Loucy (cell line): ENCODE data around the gene PI16.

Experiments used
- H2AFZ ChIP-seq: fragments of 200-600 bp; sonication (generic); 2 replicates; pipeline ENCODE4 v1.6.0; 2016; ENCODE audit warnings: antibody characterized with exemption, mild to moderate bottlenecking, low read length, moderate library complexity
- H3F3A ChIP-seq: fragments of 200-600 bp; 2 replicates; pipeline ENCODE4 v1.6.0; 2016; ENCODE audit warnings: antibody characterized with exemption, low read depth, mild to moderate bottlenecking
- H3K27me3 ChIP-seq: fragments of 200-600 bp; sonication (generic); 2 replicates; pipeline ENCODE4 v1.6.1; 2014; ENCODE audit warnings: low read length, mild to moderate bottlenecking; ENCODE audit not compliant: insufficient read depth, poor library complexity, severe bottlenecking
- H3K36me3 ChIP-seq: fragments of 200-600 bp; sonication (generic); 2 replicates; pipeline ENCODE4 v1.6.1; 2016; ENCODE audit warnings: low read length; ENCODE audit not compliant: insufficient read depth
- H3K4me1 ChIP-seq: fragments of 200-600 bp; sonication (generic); 2 replicates; pipeline ENCODE4 v1.5.1; 2014; ENCODE audit warnings: low read length, mild to moderate bottlenecking; ENCODE audit not compliant: insufficient read depth, poor library complexity, severe bottlenecking
- H3K4me2 ChIP-seq: fragments of 200-600 bp; sonication (generic); 2 replicates; pipeline ENCODE4 v1.6.0; 2014; ENCODE audit warnings: antibody characterized with exemption, low read length, low read depth, mild to moderate bottlenecking; ENCODE audit not compliant: poor library complexity, severe bottlenecking
- H3K4me3 ChIP-seq: fragments of 200-600 bp; sonication (generic); 2 replicates; pipeline ENCODE4 v1.5.1; 2014; ENCODE audit warnings: low read length, mild to moderate bottlenecking, mixed read lengths; ENCODE audit not compliant: poor library complexity, severe bottlenecking
- H3K79me2 ChIP-seq: fragments of 200-600 bp; sonication (generic); 2 replicates; pipeline ENCODE4 v1.6.1; 2014; ENCODE audit warnings: low read length; ENCODE audit not compliant: insufficient read depth
- H3K9ac ChIP-seq: fragments of 200-600 bp; sonication (generic); 2 replicates; pipeline ENCODE4 v1.6.0; 2014; ENCODE audit warnings: mild to moderate bottlenecking, low read depth, low read length, moderate library complexity; ENCODE audit not compliant: poor library complexity, severe bottlenecking
- H3K9me2 ChIP-seq: fragments of 200-600 bp; sonication (generic); replicated peaks from 2 replicates; pipeline ENCODE4 v1.6.1; 2016; ENCODE audit warnings: low read depth, low read length, mixed read lengths
- H3K9me3 ChIP-seq: fragments of 200-600 bp; sonication (generic); 2 replicates; pipeline ENCODE4 v1.6.1; 2014; ENCODE audit warnings: mild to moderate bottlenecking, antibody characterized with exemption, low read length, low read depth; ENCODE audit not compliant: insufficient read depth
- H4K20me1 ChIP-seq: fragments of 200-600 bp; sonication (generic); 2 replicates; pipeline ENCODE4 v1.6.0; 2014; ENCODE audit warnings: antibody characterized with exemption, low read length, mild to moderate bottlenecking; ENCODE audit not compliant: insufficient read depth, poor library complexity, severe bottlenecking
- CTCF ChIP-seq: fragments of 200-600 bp; sonication (generic); conservative IDR thresholded peaks from 2 replicates; pipeline ENCODE4 v1.5.1; 2014; ENCODE audit warnings: mild to moderate bottlenecking, antibody characterized with exemption, low read length
- EZH2phosphoT487 ChIP-seq: fragments of 200-600 bp; IDR thresholded peaks from 2 replicates; pipeline ENCODE4 v1.6.1; 2018; ENCODE audit warnings: antibody characterized with exemption, mild to moderate bottlenecking, moderate library complexity, borderline replicate concordance

PI16 gene

GRCh38 chr6:36927691-36928546 is 26.6 kb upstream of the PI16 start:
- no peaks in the 10 kb centered on the region for H3K79me2 ChIP-seq
- H3K36me3 ChIP-seq: no peaks in the 10 kb centered on the region; the same call in 1 of the 2 replicates
- no peak overlapping the region for H2AFZ ChIP-seq
- no peaks in the 10 kb centered on the region for H3K9me3 ChIP-seq
- no peak overlapping the region for H3K9ac ChIP-seq
- no peak overlapping the region for H3K4me3 ChIP-seq
- no peaks in the 10 kb centered on the region for H3K9me2 ChIP-seq
- H3F3A ChIP-seq: no peaks in the 10 kb centered on the region
- H3K4me1 ChIP-seq: peaks cover 31% of the 10 kb centered on the region
- H3K4me2 ChIP-seq: no peak overlapping the region
- no peaks in the 10 kb centered on the region for H4K20me1 ChIP-seq
- H3K27me3 ChIP-seq: no peaks in the 10 kb centered on the region
- TF ChIP-seq EZH2phosphoT487 (no peak), CTCF (no peak)

DNA sequence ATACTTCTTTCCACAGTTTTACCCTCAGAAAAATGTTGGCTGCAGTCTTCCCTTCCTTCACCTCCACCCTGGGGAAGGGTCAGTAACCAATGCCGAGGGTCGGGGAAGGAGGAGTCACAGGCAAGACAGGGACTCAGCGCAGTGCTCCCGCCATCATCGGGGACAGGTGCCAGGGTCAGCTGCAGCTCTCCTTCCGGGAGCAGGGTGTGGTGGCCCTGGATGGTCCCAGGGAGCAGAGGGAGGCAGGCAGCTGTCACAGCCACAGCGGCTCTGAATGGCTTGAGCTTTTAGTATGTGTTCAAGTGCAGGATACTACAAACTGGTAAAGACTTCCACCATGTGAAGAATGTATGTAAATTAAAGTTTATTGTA is 26.0 kb upstream of the PI16 start:
- TF ChIP-seq CTCF (no peak), EZH2phosphoT487 (no peak)
- H3K36me3 ChIP-seq: no peaks in the 10 kb centered on the region; the same call in 1 of the 2 replicates
- H3K4me2 ChIP-seq: no peak overlapping the region
- no peaks in the 10 kb centered on the region for H3K9me3 ChIP-seq
- H3K4me1 ChIP-seq: peaks cover 26% of the 10 kb centered on the region
- no peaks in the 10 kb centered on the region for H4K20me1 ChIP-seq
- H3K9ac ChIP-seq: no peak overlapping the region
- H3K4me3 ChIP-seq: no peak overlapping the region
- no peaks in the 10 kb centered on the region for H3K27me3 ChIP-seq
- H2AFZ ChIP-seq: no peak overlapping the region
- no peaks in the 10 kb centered on the region for H3K9me2 ChIP-seq
- no peaks in the 10 kb centered on the region for H3F3A ChIP-seq
- no peaks in the 10 kb centered on the region for H3K79me2 ChIP-seq

DNA sequence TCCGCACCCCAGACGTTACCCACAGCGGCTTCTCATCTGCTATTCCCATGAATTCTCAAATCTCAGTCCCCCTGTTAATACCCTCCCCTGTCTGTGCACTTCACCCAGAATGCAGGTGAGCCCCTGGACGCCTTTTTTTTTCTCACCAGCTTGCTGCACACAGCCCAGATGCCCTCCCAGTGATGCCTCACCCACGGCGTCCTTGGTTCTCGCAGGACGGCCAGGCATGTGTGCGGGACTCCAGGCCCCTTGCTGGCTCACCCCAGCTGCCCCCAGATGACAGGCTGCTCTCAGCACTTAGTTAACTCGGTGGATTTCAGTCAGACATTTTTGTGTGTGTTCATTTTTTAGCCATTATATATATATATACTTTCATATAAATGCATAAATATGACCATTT is 25.4 kb upstream of the PI16 start:
- no peaks in the 10 kb centered on the region for H3F3A ChIP-seq
- H3K4me2 ChIP-seq: no peak overlapping the region
- H3K79me2 ChIP-seq: no peaks in the 10 kb centered on the region
- TF ChIP-seq EZH2phosphoT487 (no peak), CTCF (no peak)
- no peak overlapping the region for H3K4me3 ChIP-seq
- peaks cover 20% of the 10 kb centered on the region for H3K4me1 ChIP-seq
- no peaks in the 10 kb centered on the region for H3K9me3 ChIP-seq
- H3K36me3 ChIP-seq: no peaks in the 10 kb centered on the region
- H3K27me3 ChIP-seq: no peaks in the 10 kb centered on the region
- H3K9me2 ChIP-seq: no peaks in the 10 kb centered on the region
- no peaks in the 10 kb centered on the region for H4K20me1 ChIP-seq
- H3K9ac ChIP-seq: no peak overlapping the region
- H2AFZ ChIP-seq: no peak overlapping the region
